B cell (primary cell): ENCODE data around the gene CXCL8. TPM values are rescaled to one million over a fixed set of nuclear protein-coding genes. Genes with fewer than 3 reads are reported as not detected.

ENCODE experiments used
- ATAC-seq: fragments of 200-7000 bp; cut with Tn5 transposase; one replicate; pipeline ENCODE4 v1.10.0; 2021; ENCODE audit warnings: low read depth, mild to moderate bottlenecking, moderate number of reproducible peaks, moderate library complexity
- CTCF ChIA-PET: fragments of 350-600 bp; sonication (Branson Sonifier 250); formaldehyde crosslinking; loops from one replicate; lab custom pipeline; 2021; ENCODE audit warnings: antibody characterized with exemption, inconsistent platforms; lab: Charles Lee
- POLR2A ChIA-PET: fragments of 350-600 bp; sonication (Branson Sonifier 250); formaldehyde crosslinking; loops from one replicate; lab custom pipeline; 2021; ENCODE audit warnings: antibody characterized with exemption; lab: Charles Lee
- DNase-seq: peaks from one replicate; pipeline ENCODE4 v3.0.0; 2013
- H2AFZ ChIP-seq: 2 replicates; pipeline ENCODE4 v1.6.1; 2012; ENCODE audit warnings: mild to moderate bottlenecking, low read depth, low read length; ENCODE audit not compliant: insufficient read depth, poor library complexity, severe bottlenecking
- H3K27ac ChIP-seq, 2 donors: 1 replicate in 1 of 2; 2 replicates in 1 of 2; pipeline ENCODE4 v1.5.1; 2012 to 2013; ENCODE audit warnings: low read length in 2 of 2, mild to moderate bottlenecking in 2 of 2, moderate library complexity in 1 of 2
- H3K27me3 ChIP-seq, 4 experiments: fragments of 200-600 bp in 1 of 4; sonication (generic) in 1 of 4; replicated peaks in 1 of 4; 1 replicate in 2 of 4; 2 replicates in 2 of 4; pipeline versions ENCODE4 v1.6.1 to v1.7.0; 2013 to 2016; ENCODE audit warnings: low read length in 3 of 4, mild to moderate bottlenecking in 2 of 4, mixed read lengths in 1 of 4, moderate library complexity in 1 of 4; ENCODE audit not compliant: insufficient read depth in 4 of 4, control insufficient read depth in 3 of 4; ENCODE audit errors: control extremely low read depth in 1 of 4
- H3K36me3 ChIP-seq, 2 experiments: replicated peaks in 1 of 2; 1 replicate in 1 of 2; 2 replicates in 1 of 2; pipeline versions ENCODE4 v1.6.1 to v1.7.1; 2013; ENCODE audit warnings: low read length in 1 of 2; ENCODE audit not compliant: insufficient read depth in 2 of 2, control insufficient read depth in 1 of 2; ENCODE audit errors: control extremely low read depth in 1 of 2, extremely low read depth in 1 of 2
- H3K4me1 ChIP-seq, 2 donors: fragments of 200-600 bp in 1 of 2; sonication (generic) in 1 of 2; 1 replicate in 1 of 2; 2 replicates in 1 of 2; pipeline versions ENCODE4 v1.5.1 to v1.6.1; 2013 to 2017; ENCODE audit warnings: low read length in 2 of 2; ENCODE audit not compliant: control insufficient read depth in 2 of 2, insufficient read depth in 2 of 2
- H3K4me2 ChIP-seq: replicated peaks from 2 replicates; pipeline ENCODE3; 2012; ENCODE audit warnings: mild to moderate bottlenecking, low read depth, low read length; ENCODE audit not compliant: poor library complexity, severe bottlenecking
- H3K4me3 ChIP-seq, 5 experiments: fragments of 200-600 bp in 1 of 5; sonication (generic) in 1 of 5; 1 replicate in 3 of 5; 2 replicates in 2 of 5; pipeline versions ENCODE4 v1.5.1 to v1.7.0; 2011 to 2016; ENCODE audit warnings: low read length in 4 of 5, mild to moderate bottlenecking in 4 of 5, low read depth in 2 of 5, control low read depth in 1 of 5, moderate library complexity in 1 of 5; ENCODE audit not compliant: insufficient read depth in 1 of 5; ENCODE audit errors: control extremely low read depth in 1 of 5, extremely low read depth in 1 of 5
- H3K79me2 ChIP-seq: fragments of 200-600 bp; sonication (generic); one replicate; pipeline ENCODE4 v1.6.0; 2016; ENCODE audit warnings: low read length; ENCODE audit not compliant: control insufficient read depth, insufficient read depth
- H3K9ac ChIP-seq: fragments of 200-600 bp; sonication (generic); 2 replicates; pipeline ENCODE4 v1.6.1; 2017; ENCODE audit warnings: mild to moderate bottlenecking, low read length, moderate library complexity
- H3K9me3 ChIP-seq, 3 donors: one replicate each; pipeline versions ENCODE4 v1.6.1 to v1.7.1; 2013; ENCODE audit warnings: low read length in 2 of 3; ENCODE audit not compliant: control insufficient read depth in 2 of 3, insufficient read depth in 1 of 3; ENCODE audit errors: control extremely low read depth in 1 of 3
- H4K20me1 ChIP-seq: 2 replicates; pipeline ENCODE4 v1.6.0; 2012; ENCODE audit warnings: mild to moderate bottlenecking, low read length; ENCODE audit not compliant: insufficient read depth, control insufficient read depth, poor library complexity, severe bottlenecking
- H3K27ac Mint-ChIP-seq: one replicate; pipeline ENCODE4 v1.8.0; 2021; ENCODE audit warnings: mixed read lengths
- H3K27me3 Mint-ChIP-seq: one replicate; pipeline ENCODE4 v1.8.0; 2021; ENCODE audit warnings: mixed read lengths
- H3K4me1 Mint-ChIP-seq: one replicate; pipeline ENCODE4 v1.8.0; 2021; ENCODE audit warnings: mixed read lengths
- H3K4me3 Mint-ChIP-seq: one replicate; pipeline ENCODE4 v1.8.0; 2021; ENCODE audit warnings: mixed read lengths
- H3K9me3 Mint-ChIP-seq: one replicate; pipeline ENCODE4 v1.8.0; 2022; ENCODE audit warnings: mixed read lengths; ENCODE audit not compliant: insufficient read depth
- CTCF ChIP-seq: fragments of 200-600 bp; IDR thresholded peaks from one replicate; pipeline ENCODE4 v1.8.0; 2022; ENCODE audit warnings: antibody characterized with exemption, mild to moderate bottlenecking
- EZH2 ChIP-seq: IDR thresholded peaks from 2 replicates; pipeline ENCODE4 v1.6.1; 2012; ENCODE audit warnings: borderline replicate concordance, low read depth, mild to moderate bottlenecking, moderate library complexity, low read length; ENCODE audit not compliant: insufficient read depth, poor library complexity, severe bottlenecking
- WGBS: methylation state at CpG from one replicate; pipeline ENCODE4 v1.1.5; 2013; ENCODE audit warnings: missing lambda C conversion rate; ENCODE audit not compliant: insufficient coverage; 5-methylcytosine and 5-hydroxymethylcytosine counted together
- intact Hi-C: fragments of 100-400 bp; cut with micrococcal nuclease; formaldehyde crosslinking; loops from one replicate; pipeline ENCODE4 v1.10.0; 2022
- polyA plus RNA-seq: library from polyadenylated mRNA; depleted of rRNA; stranded (reverse); fragments of >200 nt; gene quantifications from 2 replicates; pipeline ENCODE4 v1.2.3, GENCODE V29; 2012
- total RNA-seq, 2 donors: library from RNA; stranded (reverse); fragments of 120-200 nt in 1 of 2; gene quantifications; 1 replicate in 1 of 2; 2 replicates in 1 of 2; pipeline versions ENCODE4 v1.2.3 to v1.2.4, GENCODE V29; 2013 to 2022

CXCL8 gene
- total and polyA plus RNA-seq, 2 donors (not counting 1 experiment from before 2014, with no cell fraction given): 0.32 to 7.5 TPM

- no peak overlapping the region for H3K27ac ChIP-seq
- Mint-ChIP-seq H3K27me3 (peaks cover 11% of the 10 kb centered on the region), H3K9me3 (no peaks in the 10 kb centered on the region), H3K4me1 (no peaks in the 10 kb centered on the region), H3K4me3 (no peak overlapping the region), H3K27ac (no peak overlapping the region)
- no peaks in the 10 kb centered on the region for H3K27me3 ChIP-seq
- ATAC-seq (no peak), DNase-seq (no peak)
- H3K79me2 ChIP-seq: no peaks in the 10 kb centered on the region
- H3K9me3 ChIP-seq: peaks cover 0 to 1% (median 0%) of the 10 kb centered on the region in 3 donors
- intact Hi-C loops: no loop called here
- no peak overlapping the region for H2AFZ ChIP-seq
- ChIA-PET CTCF (no interaction called here), POLR2A (no interaction called here)
- no peak overlapping the region for H3K9ac ChIP-seq
- H3K4me3 ChIP-seq: no peak overlapping the region
- no CpG with 5 or more reads among the region's 1 CpG for WGBS
- no peaks in the 10 kb centered on the region for H4K20me1 ChIP-seq
- H3K4me1 ChIP-seq: no peaks in the 10 kb centered on the region
- no peaks in the 10 kb centered on the region for H3K36me3 ChIP-seq
- TF ChIP-seq EZH2 (no peak), CTCF (no peak)
- no peak overlapping the region for H3K4me2 ChIP-seq
These were observed 21.7 kb upstream of the CXCL8 start for GRCh38 chr4:73718375-73719373.

GRCh38 chr4:73721435-73721834, 18.9 kb upstream of the CXCL8 start:
- WGBS: no CpG with 5 or more reads among the region's 1 CpG
- CTCF ChIA-PET: no interaction called here
- H3K27ac ChIP-seq: no peak overlapping the region
- Mint-ChIP-seq H3K4me1 (no peaks in the 10 kb centered on the region), H3K9me3 (no peaks in the 10 kb centered on the region), H3K27me3 (peaks cover 6% of the 10 kb centered on the region), H3K4me3 (no peak overlapping the region), H3K27ac (no peak overlapping the region)
- H3K4me2 ChIP-seq: no peak overlapping the region
- peaks cover 0 to 1% (median 0%) of the 10 kb centered on the region in 3 donors for H3K9me3 ChIP-seq
- H3K4me3 ChIP-seq: no peak overlapping the region
- no peaks in the 10 kb centered on the region for H3K36me3 ChIP-seq
- TF ChIP-seq CTCF: no peak
- TF ChIP-seq EZH2: no peak
- H2AFZ ChIP-seq: no peak overlapping the region
- intact Hi-C loops: no loop called here
- no peak overlapping the region for H3K9ac ChIP-seq
- H3K79me2 ChIP-seq: no peaks in the 10 kb centered on the region
- ATAC-seq: no peak
- no peaks in the 10 kb centered on the region for H4K20me1 ChIP-seq
- H3K4me1 ChIP-seq: no peaks in the 10 kb centered on the region
- no peak for DNase-seq
- POLR2A ChIA-PET: no interaction called here
- no peaks in the 10 kb centered on the region for H3K27me3 ChIP-seq
